Stimulated activated CD4-positive, alpha-beta T cell treated with anti-CD3 and anti-CD28 coated beads, Interleukin-2, amount 100 ng/mL, for 24 hours (primary cell): ENCODE results near the gene UBA7.
A peak's percentile ranks its signal among the peaks of the same experiment; 100 is the strongest.

Experiments used
- DNase-seq, 2 donors: peaks; one replicate each; pipeline ENCODE4 v3.0.0-alpha.2; 2020

The UBA7 gene

DNA sequence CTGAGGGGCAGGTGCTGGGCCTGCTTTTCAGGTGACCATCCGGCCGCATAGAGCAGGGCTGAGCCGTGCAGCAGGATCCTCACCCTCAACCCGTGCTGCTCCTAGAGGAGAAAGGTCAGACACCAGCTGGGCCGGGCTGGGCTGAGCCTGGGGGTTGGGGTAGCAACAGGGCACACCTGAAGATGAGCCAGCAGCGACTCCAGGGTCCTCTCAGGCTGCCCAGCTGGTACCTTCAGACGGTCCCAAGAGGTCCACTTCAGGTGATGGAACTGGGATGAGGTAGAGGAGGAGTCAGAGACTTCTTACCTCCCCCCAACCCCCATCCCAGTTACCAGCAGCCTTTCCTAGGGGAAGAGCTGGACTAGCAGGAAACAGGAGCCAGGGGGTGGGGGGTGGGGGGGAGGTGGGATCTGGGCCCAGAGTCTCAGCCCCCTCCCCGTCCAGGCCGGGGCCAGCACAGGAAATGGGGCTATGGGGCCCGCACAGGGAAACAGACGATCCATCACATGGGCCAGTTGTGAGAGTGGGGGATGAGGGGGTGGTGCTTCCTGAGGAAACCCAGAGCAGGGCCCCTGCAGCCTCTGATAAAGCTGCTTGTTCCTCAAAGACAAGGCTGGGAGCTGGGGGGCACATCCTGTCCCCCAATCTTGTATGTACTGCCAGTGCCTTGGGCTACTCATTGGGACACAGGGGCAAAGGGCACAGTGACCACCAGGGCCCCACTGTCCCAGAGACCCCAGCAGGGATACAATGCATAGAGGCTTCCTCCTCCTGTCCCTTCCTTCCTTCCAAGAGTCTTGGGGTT is 7.7 kb downstream of the UBA7 start:
- no peak for DNase-seq

DNA sequence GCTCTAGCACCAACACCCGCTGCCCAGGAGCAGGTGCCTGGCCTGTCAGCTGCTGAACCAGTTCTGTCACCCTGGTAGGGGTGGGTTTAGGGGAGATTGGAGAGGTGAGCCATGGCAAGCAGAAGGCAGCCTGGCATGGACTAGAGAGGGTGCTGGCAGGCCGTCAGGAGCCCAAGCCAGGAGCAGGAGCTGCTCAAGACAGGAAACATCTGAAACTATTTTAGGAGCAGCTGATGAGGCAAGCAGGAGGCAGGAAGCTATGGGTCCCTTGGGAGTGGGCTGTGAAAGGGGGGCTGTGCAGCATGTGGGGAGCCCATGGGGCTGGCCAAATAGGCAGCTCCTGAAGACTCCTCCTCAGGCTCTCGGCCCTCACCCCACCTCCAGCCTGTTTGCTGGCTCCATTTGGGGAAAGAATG is 8.4 kb downstream of the UBA7 start:
- DNase-seq = no peak

DNA sequence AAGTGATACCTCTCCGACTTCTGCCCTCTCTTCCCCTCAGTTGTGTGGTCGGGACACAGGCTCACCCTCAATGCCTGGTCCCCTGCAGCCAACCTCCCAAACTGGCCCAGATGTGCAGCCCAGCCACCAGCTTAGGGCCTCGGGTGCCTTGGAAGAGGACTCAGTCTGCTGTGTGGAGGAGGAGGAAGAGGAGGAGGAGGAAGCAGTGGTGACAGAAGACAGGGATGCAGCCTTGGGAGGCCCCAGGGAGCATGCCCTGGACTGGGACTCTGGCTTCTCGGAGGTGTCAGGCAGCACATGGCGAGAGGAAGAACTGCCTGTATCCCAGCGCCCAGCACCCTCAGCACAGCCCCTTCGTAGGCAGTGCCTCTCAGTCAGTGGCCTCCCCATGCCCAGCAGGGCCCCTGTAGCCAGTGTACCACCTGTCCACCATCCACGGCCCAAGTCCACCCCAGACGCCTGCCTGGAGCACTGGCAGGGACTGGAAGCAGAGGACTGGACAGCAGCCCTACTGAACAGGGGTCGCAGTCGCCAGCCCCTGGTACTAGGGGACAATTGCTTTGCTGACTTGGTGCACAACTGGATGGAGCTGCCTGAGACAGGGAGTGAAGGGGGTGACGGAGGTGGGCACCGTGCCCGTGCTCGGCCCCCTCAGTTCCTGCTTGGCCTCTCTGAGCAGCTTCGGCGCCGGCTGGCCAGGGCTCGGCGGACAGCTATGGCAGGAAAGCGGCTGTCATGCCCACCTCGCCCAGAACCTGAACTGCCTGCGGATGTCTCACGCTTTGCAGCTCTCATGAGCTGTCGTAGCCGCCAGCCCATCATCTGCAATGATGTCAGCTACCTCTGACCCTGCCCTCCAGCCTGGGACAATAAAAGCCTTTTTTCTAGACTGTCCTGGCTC is 9.4 kb downstream of the UBA7 start:
- DNase-seq = no peak

DNA sequence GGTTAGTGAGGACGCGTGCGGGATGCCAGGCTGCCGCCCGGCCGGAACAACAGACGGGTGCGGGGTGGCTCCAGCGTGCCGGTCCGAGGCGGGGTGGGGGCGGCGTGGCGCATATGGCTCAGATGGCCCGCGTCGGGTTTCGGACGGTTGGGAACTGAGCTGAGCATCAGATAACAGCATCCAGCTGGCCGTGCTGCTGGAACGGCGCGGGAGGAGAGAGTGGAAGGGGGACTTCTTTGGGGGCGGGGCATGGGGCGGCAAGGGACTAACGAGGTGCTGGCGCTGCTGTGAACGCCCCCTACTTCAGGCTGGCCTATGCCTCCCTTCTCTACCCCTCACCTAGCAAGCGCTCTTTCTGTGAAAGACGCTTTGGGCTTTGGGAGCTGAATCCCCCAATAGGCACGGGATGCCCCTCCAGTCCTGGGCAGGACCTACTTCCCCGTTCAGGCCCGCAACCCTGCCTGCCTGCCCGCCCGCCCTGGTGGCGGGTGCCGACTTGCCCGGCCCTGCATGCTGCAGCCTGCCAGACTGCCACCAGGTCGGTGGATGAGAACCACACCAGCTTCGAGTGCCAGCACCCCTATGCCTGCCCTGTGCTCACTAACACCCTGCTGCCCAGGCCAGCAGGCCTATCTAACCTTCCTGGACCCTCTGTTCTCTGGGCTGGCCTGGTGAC is 10.2 kb downstream of the UBA7 start:
- DNase-seq = peak; percentile 55 to 56

DNA sequence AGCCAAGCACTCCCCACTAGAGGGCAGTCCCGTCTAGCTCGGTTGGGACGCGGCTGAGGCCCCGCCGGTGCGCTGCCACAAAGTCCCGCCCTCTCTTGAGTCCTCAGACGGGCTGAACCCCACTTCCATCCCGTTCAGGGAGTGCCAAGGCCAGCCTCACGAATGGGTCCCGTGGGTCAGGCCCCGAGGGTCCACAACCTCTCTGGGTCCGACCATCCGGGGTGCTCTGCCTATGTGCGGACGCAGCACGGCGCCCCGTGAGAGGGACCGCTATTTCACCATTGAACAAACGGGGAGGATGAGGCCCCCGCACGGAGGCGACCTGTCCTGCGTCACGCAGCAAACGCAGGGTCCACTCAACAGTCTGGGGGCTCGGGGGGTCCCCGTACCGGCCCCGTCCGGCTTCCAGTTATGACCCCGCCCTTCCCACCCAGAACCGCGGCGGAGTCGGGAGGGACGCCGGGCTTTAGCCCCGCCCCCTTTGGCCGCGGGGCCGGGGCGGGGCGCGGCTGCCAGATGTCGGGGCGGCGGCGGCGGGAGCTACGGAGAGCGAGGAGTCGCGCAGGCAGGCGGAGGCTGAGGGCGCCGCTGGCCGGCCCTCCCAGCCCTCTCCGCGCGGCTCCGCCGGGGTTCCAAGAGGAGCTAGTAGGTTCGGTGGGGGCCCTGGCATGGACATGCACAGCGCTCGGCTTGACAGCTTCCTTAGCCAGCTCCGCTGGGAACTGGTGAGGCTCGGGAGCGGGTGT is 10.9 kb downstream of the UBA7 start, which contains the start of gene INKA1:
Gene INKA1 (plus strand): TSS at position 543 of the 746 bp plus-strand sequence. CDS start 132 bp downstream, at position 675.
- peak; percentile 91 for DNase-seq

DNA sequence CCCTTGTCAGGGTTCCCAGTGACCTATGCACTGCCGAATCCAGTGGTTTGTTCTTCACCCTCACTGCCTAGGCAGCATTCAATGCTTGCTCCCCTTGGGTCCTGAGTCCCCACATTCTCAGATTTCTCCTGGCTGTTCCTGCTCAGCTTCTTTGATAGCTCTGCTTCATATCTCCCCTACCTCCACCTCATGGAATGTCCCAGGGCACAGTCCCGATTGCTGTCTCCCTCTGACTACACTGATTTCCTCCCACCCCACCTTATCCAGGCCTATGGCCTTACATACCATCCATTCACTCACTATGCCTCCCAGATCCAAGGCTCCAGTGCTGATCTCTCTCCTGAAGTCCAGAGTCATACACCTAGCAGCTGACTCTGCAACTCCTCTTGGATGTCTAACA is 12.6 kb downstream of the UBA7 start:
- DNase-seq = no peak

DNA sequence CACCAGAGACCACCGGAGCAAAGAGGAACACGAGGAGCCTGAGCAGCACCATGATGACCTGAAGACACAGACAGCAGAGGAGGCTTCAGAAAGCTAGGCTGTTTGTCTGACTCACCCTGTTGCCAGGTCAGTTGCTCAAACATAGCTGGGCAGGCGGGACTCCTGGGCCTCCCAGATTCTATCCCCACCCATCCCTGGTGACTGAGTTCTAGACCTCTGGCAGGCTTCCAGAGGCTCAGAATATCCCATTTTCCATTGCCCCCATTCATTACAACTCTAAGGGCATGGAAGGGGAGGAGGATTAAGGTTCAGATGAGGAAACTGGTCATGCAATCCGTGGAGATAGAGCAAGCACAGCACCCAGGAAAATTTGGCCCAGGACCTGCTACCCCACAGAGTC is 14.0 kb downstream of the UBA7 start, which contains the start of gene CDHR4:
Gene CDHR4 (minus strand): TSS at position 113 of the 400 bp plus-strand sequence. CDS start 61 bp downstream, at position 52.
- no peak for DNase-seq

DNA sequence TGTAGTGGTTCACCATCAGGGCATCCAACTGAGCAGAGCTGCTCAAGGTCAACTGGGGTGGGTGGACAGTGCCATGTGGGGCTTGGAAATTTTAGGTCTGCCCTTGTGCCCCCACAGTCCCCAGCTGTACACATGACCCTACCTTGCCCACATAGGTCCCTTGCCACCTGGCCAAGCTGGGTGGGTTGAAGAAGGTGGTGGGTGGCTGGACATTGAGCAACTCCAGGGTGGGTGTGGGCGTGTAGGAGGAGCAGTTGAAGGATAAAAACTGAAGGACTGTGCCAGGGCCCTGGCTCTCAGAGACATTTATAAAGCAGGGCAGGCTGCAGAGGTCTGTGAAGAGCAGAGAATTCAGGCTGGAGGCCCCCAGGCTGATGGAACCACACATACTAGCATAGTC is 14.6 kb downstream of the UBA7 start:
- no peak for DNase-seq

DNA sequence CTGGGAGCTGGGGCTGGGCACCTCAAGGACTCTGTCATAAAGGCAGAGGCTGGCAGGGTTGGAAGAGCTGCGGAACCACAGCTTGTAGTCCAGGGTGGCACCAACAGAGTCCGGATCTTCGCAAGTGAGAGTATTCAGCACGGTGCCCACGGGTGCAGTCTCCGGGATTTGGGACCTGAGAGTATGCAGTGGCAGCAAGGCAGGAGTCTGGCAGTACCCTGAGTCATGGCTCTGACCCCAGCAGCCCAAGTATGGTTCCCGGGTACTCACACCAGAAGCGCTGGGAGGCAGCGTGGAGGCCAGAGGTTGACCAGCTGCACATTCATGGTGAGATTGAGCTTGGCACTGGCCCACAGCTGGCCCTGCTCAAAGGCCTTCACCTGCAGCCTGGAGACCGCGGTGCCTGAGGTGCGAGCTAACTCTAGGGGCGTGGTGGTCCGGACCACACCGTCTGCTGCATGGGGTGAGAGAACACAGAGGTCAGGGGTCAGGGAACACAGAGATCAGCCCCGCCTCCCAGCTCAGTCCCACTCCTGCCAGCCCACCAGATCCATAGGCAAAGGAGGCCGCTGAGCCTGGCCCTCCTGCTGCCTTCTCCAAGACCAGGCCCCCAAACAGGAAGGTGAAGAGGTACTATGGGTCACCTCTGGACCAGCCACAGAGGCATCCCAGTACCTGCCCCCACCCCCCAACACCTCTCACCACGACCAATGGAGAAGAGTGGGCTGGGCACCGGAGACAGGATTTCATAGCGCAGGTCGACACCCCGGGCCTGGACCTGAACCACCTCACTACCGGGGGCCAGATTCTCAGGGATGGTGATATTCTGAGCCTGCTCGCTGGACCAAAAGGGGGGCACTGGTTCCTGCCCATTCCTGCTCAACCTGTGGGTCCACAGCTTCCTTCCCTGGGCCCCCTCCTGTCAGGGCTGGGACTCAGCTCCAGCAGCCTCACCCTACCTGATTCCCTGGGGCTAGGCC is 18.5 kb downstream of the UBA7 start:
- no peak for DNase-seq

DNA sequence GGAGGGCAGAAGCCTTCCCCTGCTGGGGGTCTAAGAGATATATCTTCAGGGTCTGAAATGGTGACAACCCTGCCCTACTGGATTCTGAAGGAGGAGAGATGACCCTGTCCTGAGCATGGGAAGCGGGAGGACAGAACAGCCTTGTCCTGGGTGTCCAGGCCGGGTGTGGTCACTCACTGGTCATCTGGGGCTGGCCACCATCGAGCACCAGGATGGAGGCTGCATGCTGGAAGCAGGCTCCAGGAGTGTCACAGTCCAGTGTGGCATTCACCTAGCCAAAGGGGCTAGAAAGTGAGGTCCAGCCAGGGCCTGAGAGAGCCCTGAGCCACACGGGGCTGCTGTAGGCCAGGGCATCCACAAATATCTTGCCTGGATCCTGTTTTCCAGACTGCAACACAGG is 19.3 kb downstream of the UBA7 start:
- no peak for DNase-seq

DNA sequence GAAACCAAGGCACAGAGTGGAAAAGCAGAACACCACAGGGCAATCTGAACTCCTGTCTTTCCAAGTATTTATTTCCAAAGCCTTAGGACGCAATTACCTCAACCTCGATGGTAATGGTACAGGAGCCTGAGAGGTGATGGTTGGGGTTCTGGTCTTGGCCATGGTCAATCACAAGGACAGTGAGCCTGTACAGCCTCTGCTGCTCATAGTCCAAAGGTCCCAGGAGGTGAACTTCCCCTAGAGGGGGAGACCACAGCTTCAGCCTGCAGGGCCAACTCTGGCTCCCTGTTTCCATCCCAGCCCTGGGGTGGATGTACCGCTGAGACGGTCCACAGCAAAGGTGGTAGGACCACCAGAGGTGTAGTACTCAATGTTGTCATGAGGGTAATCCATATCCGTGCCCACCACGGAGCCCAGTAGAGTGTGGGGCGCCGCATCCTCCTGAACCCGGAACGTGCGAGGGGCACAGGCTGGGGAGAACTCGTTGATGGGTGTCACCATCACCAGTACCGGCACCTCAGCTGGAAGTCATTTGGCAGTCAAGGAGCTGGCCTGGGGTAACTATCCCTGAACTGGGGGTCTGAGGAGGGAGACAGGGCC is 20.2 kb downstream of the UBA7 start:
- no peak for DNase-seq

DNA sequence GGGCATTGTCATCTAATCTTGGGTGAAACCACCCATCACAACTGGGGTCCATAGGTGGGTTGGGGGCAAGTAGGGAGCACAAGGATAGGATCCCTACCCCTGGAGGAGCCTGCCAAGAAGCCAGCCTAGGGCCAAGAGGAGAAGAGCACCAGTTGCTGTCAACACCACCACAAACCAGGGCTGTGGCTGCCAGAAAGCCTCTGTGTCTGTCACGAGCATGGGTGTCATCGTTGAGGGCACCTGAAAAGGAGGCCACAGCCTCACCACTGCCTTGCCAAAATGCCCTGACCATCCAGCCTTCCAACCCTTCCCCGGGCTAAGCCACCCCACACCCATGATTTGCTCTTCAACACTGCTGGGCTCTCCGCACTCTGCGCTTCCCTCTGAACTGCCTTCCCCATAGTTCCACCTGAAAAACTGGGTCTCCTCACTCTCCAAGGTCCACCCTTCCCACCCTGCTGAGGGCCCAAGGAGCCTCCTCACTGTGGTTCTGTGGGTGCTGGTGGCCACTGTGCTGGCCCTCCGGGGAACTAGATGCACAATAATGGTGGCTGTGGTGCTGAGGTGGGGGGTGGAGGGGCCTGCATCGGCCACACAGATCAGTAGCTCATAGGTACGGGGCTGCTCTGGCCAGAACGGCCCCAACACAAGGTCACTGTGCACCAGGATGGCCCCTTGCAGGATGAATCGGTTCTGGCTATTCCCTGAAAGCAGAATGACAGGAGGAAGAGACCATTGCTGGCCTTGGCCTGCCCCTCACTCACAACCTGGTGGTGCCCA is 21.2 kb downstream of the UBA7 start:
- DNase-seq = no peak

DNA sequence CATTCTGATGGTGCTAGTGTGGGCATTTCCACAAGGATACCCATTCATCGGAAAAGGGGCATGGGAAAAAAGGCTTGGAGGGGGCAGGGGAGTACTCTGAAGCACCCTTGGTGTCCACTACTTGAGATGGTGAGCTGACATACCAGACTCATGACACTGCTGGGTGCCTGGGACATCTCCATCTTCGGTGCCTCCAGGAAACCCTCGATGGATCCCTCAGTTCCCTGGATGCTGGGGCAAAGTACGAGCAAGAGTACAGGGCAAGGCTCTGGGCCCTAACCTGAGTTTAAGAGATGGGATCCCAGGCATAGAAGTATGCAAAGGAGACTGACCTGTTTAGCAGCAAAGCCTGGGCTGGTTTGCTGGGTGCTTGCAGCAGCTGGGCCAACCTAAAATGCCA is 22.2 kb downstream of the UBA7 start:
- no peak for DNase-seq

DNA sequence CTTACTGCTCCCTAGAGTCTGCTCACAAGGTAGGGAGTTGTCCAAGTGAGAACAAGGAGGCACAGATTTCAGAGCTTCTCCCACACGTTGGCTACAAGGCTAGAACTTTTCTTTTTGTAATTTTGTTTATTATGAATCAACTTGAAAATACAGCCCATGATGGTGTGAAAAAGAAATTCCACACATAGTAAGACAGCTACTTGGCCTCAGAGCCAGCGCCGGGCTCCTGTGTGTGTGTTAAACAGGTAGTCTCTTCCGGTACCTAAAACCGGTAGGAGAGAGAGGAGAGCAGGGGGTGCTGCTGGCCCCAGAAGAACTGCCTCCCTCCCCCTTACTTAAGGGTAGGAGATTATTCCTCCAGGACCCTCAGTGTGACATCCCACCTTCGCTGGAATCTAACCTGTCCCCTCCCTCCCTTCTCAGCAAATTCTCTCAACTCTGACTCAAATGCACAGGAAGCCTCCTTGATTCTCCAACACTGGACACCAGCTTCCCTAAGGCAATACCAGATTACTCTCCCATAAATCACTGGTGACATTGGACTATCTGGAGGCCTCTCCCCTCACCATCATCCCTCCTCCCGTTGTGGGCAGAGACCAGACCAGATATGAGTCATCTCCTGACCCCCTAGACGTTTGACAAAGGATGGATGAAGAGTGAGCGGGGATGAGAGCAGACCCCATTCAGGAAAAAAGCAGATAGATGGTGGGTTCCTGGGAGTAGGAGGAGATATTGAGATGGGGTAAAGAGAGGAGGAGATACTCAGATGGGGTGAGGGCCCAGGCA is 22.9 kb downstream of the UBA7 start:
- DNase-seq = no peak

DNA sequence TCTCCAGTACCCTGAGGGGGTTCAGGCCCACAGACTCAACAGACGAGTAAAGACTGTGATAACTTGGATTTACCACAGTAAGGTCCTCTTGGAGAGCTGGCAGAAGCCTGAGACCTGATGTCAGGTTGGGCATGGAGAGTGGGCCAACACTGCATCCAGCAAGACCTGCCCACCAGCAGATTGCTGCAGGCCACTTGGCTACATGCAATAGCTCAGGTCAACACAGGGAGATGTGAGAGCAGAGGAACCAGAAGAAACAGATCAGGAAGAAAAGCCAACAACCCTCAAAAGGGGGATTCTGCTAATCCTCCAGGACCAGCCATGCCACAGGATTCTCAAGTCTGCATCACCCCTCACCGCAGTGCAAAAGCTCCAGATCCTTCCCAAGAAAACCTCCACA is 25.7 kb downstream of the UBA7 start:
- no peak for DNase-seq

DNA sequence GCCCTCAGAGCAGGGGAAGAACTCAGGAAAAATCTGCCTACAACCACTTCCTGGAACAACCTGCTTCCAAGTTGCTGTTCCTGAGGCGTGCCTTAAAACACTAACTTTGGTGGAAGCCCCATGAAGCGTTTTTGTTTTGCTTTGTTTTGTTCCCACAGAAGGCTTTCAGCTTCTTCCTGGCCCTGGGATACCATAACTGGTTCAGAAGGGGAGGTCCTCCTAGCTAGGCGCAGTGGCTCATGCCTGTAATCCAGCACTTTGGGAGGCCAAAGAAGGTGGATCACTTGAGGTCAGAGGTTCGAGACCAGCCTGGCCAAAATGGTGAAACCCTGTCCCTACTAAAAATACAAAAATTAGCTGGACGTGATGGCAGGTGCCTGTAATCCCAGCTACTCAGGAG is 26.2 kb downstream of the UBA7 start:
- DNase-seq = no peak

DNA sequence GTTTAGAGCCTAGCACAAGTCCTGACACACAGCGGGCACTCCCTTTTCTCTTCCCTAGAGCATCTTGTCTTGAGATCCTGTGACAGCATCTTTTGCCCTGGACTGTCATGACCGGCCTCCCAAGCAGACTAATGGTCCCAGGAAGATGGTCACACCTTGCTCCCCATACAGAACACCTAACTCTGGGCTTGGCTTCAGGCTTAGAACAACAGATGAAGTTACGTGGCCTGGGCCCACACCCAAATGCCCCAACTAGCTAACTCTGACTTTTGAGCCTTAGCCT is 26.6 kb downstream of the UBA7 start:
- no peak for DNase-seq

DNA sequence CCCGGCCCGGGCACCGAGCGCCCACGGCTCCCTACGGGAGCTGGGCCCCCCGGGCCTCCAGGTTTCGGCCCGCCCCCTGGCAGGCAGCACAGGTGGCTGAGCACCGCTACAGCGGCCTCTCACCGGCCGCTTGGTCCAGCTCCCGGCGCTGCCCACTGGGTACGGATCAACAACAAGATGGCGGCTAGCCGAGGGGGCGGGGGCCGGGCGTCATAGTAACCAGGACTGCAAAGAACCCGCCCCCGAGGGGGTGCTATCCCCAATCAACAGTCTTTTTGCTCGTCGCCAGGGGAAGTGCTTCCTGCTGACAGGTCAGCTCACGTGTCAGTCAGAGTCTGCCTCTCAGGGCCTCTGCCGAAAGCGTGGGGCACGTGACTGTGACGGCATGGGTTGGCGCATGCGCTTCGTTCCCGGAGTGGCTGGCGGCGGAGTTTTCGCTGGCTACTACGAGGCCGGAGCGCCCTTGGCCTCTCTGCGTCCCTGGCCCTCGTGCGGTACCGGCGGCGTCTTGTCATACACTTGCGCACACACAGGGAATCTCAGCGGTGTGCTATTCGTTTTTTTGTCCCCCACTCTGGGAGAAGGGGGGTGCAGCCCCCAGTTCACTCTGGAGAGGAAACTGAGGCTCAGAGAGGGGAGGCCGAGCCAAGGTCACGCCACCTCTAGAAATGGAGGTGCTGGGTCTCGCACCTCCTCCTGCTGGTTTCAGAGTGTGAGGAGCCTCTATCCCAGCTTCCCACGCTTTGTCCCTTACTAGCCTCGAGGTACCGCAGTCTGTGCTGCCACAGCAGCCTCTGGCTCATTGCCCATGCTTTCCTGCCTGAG is 27.2 kb downstream of the UBA7 start, which contains the start of gene IP6K1:
Gene IP6K1 (minus strand): TSS at position 186 of the 825 bp plus-strand sequence. CDS start 38,502 bp downstream, outside the sequence.
- peak; percentile 100 for DNase-seq
